Measurements from ENCODE around the gene PDS5A. TPM values are rescaled to one million over a fixed set of nuclear protein-coding genes. Genes with fewer than 3 reads are reported as not detected.

PDS5A gene
- total RNA-seq, 1 donor from 2014 or later, result 132 TPM

GRCh38 chr4:39970671-39971640 is 6.8 kb downstream of the PDS5A start:
- Histone ChIP-seq H3K27me3 (no peaks in the 10 kb centered on the region), H3K4me3 (no peak overlapping the region), H3K4me1 (peaks cover 8% of the 10 kb centered on the region), H3F3A (ENCODE audit: low read depth) (peaks cover 7% of the 10 kb centered on the region), H4K20me1 (ENCODE audit: low read depth) (peaks cover 97% of the 10 kb centered on the region), H3K79me2 (ENCODE audit: low read depth) (peaks cover 100% of the 10 kb centered on the region), H3K9me3 (ENCODE audit: low read depth) (no peaks in the 10 kb centered on the region), H3K36me3 (peaks cover 7% of the 10 kb centered on the region), H3K4me2 (no peak overlapping the region), H2AFZ (replicated peaks) (no peak overlapping the region), H3K27ac (no peak overlapping the region), H3K9ac (no peak overlapping the region)
- Mint-ChIP-seq H3K9me3 (no peaks in the 10 kb centered on the region), H3K27me3 (ENCODE audit: insufficient read depth, low read depth) (peaks cover 4% of the 10 kb centered on the region), H3K4me3 (no peak overlapping the region), H3K4me1 (peaks cover 15% of the 10 kb centered on the region), H3K27ac (peak overlapping the region; percentile 57), H3K36me3 (peaks cover 37% of the 10 kb centered on the region)
- DNase-seq (ENCODE audit: low spot score), result peak; percentile 1
- TF ChIP-seq EZH2phosphoT487 (IDR thresholded peaks at IDR 0.05) (no peak), EZH2 (IDR thresholded peaks at IDR 0.05) (no peak), CTCF (IDR thresholded peaks at IDR 0.05) (no peak)

DNA sequence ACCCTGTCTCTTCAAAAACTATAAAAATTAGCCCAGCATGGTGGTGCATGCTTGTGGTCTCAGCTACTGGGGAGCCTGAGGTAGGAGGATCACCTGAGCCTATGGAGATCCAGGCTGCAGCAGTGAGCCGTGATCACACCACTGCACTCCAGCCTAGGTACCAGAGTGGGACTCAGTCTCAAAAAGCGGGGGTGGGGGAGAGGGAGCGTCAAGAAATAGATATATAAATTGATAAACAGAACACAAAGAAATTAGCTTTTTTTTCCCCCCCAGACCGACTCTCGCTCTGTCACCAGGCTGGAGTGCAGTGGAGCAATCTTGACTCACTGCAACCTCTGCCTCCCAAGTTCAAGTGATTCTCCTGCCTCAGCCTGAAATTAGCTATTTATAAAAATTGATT is 14.1 kb downstream of the PDS5A start:
- no peaks in the 10 kb centered on the region for H3K4me1 ChIP-seq
- no peak for DNase-seq (ENCODE audit: low spot score)
- no peak overlapping the region for H3K9ac ChIP-seq
- no peak overlapping the region for H2AFZ ChIP-seq (replicated peaks)
- no peak overlapping the region for H3K4me2 ChIP-seq
- Mint-ChIP-seq H3K36me3 (peaks cover 28% of the 10 kb centered on the region), H3K9me3 (peaks cover 3% of the 10 kb centered on the region), H3K27ac (no peak overlapping the region), H3K27me3 (ENCODE audit: insufficient read depth, low read depth) (peaks cover 4% of the 10 kb centered on the region), H3K4me1 (peaks cover 6% of the 10 kb centered on the region), H3K4me3 (no peak overlapping the region)
- peaks cover 100% of the 10 kb centered on the region for H3K79me2 ChIP-seq (ENCODE audit: low read depth)
- H3K9me3 ChIP-seq (ENCODE audit: low read depth), result no peaks in the 10 kb centered on the region
- TF ChIP-seq EZH2 (IDR thresholded peaks at IDR 0.05) (no peak), EZH2phosphoT487 (IDR thresholded peaks at IDR 0.05) (no peak), CTCF (IDR thresholded peaks at IDR 0.05) (no peak)
- no peak overlapping the region for H3K27ac ChIP-seq
- peaks cover 85% of the 10 kb centered on the region for H4K20me1 ChIP-seq (ENCODE audit: low read depth)
- no peak overlapping the region for H3K4me3 ChIP-seq
- no peaks in the 10 kb centered on the region for H3F3A ChIP-seq (ENCODE audit: low read depth)
- no peaks in the 10 kb centered on the region for H3K36me3 ChIP-seq
- no peaks in the 10 kb centered on the region for H3K27me3 ChIP-seq

- peaks cover 100% of the 10 kb centered on the region for H3K79me2 ChIP-seq (ENCODE audit: low read depth)
- H3K27me3 Mint-ChIP-seq (ENCODE audit: insufficient read depth, low read depth), result peaks cover 4% of the 10 kb centered on the region
- H3K27ac ChIP-seq, result no peak overlapping the region
- H3K27me3 ChIP-seq, result no peaks in the 10 kb centered on the region
- H3K9me3 Mint-ChIP-seq, result peaks cover 3% of the 10 kb centered on the region
- DNase-seq (ENCODE audit: low spot score), result no peak
- H2AFZ ChIP-seq (replicated peaks), result no peak overlapping the region
- no peaks in the 10 kb centered on the region for H3K36me3 ChIP-seq
- H3K4me3 ChIP-seq, result no peak overlapping the region
- H3K9ac ChIP-seq, result no peak overlapping the region
- peaks cover 82% of the 10 kb centered on the region for H4K20me1 ChIP-seq (ENCODE audit: low read depth)
- no peak overlapping the region for H3K27ac Mint-ChIP-seq
- H3K4me1 Mint-ChIP-seq, result peaks cover 6% of the 10 kb centered on the region
- H3K9me3 ChIP-seq (ENCODE audit: low read depth), result no peaks in the 10 kb centered on the region
- H3K4me3 Mint-ChIP-seq, result no peak overlapping the region
- no peaks in the 10 kb centered on the region for H3F3A ChIP-seq (ENCODE audit: low read depth)
- H3K4me2 ChIP-seq, result no peak overlapping the region
- peaks cover 29% of the 10 kb centered on the region for H3K36me3 Mint-ChIP-seq
- no peak for TF ChIP-seq EZH2 (IDR thresholded peaks at IDR 0.05)
- TF ChIP-seq EZH2phosphoT487 (IDR thresholded peaks at IDR 0.05), result no peak
- TF ChIP-seq CTCF (IDR thresholded peaks at IDR 0.05), result no peak
- H3K4me1 ChIP-seq, result no peaks in the 10 kb centered on the region
Observed at GRCh38 chr4:39961311-39961877, 16.3 kb downstream of the PDS5A start.

Data from neural progenitor cell (in vitro differentiated cells).